SK-N-SH (cell line): ENCODE measurements around the gene GRM2.

ENCODE experiments used
- CHD2 ChIP-seq: fragments of 150-350 bp; IDR thresholded peaks from 2 replicates; pipeline ENCODE4 v1.6.1; 2018; ENCODE audit warnings: low read length; ENCODE audit not compliant: partially characterized antibody
- CTCF ChIP-seq: fragments of 200-600 bp; sonication (generic); IDR thresholded peaks from 2 replicates; pipeline ENCODE4 v1.6.1; 2017; ENCODE audit warnings: antibody characterized with exemption, mild to moderate bottlenecking, moderate library complexity
- EP300 ChIP-seq, 2 experiments: IDR thresholded peaks; 2 replicates each; pipeline versions ENCODE4 v1.4.0 to v1.6.1; 2012; ENCODE audit warnings: borderline replicate concordance in 1 of 2, low read depth in 1 of 2, low read length in 1 of 2
- GABPA ChIP-seq: IDR thresholded peaks from 2 replicates; pipeline ENCODE4 v1.4.0; 2012; ENCODE audit warnings: low read depth, mild to moderate bottlenecking
- JUND ChIP-seq: IDR thresholded peaks from 2 replicates; pipeline ENCODE4 v1.4.0; 2012
- POLR2AphosphoS5 ChIP-seq: IDR thresholded peaks from 2 replicates; pipeline ENCODE4 v1.6.1; 2012; ENCODE audit warnings: low read depth, low read length
- RAD21 ChIP-seq: IDR thresholded peaks from 2 replicates; pipeline ENCODE4 v1.6.1; 2012; ENCODE audit warnings: mild to moderate bottlenecking, low read length
- SMC3 ChIP-seq: IDR thresholded peaks from 2 replicates; pipeline ENCODE4 v1.6.1; 2012; ENCODE audit warnings: low read depth, low read length, improper control_type of control experiment
- TEAD4 ChIP-seq: IDR thresholded peaks from 2 replicates; pipeline ENCODE4 v1.4.0; 2012; ENCODE audit warnings: mild to moderate bottlenecking, borderline replicate concordance; ENCODE audit not compliant: insufficient read depth
- TF ChIP-seq, protein P1 (sequence below): IDR thresholded peaks from 2 replicates; pipeline ENCODE4; 2012
- TF ChIP-seq, protein P2 (sequence below): fragments of 150-350 bp; IDR thresholded peaks from 2 replicates; pipeline ENCODE4 v1.6.1; 2017; ENCODE audit warnings: antibody characterized with exemption, low read length, low read depth, borderline replicate concordance

- TF ChIP-seq CTCF (no peak), EP300 (IDR thresholded peaks at IDR 0.05; ENCODE audit: borderline replicate concordance in 1 of 2, low read depth in 1 of 2, low read length in 1 of 2) (no peak), CHD2 (no peak), POLR2AphosphoS5 (no peak), RAD21 (no peak), JUND (no peak), GABPA (no peak), TEAD4 (no peak), SMC3 (no peak)
- TF ChIP-seq, protein P1, sequence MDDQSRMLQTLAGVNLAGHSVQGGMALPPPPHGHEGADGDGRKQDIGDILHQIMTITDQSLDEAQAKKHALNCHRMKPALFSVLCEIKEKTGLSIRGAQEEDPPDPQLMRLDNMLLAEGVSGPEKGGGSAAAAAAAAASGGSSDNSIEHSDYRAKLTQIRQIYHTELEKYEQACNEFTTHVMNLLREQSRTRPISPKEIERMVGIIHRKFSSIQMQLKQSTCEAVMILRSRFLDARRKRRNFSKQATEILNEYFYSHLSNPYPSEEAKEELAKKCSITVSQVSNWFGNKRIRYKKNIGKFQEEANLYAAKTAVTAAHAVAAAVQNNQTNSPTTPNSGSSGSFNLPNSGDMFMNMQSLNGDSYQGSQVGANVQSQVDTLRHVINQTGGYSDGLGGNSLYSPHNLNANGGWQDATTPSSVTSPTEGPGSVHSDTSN = no peak
- TF ChIP-seq, protein P2, sequence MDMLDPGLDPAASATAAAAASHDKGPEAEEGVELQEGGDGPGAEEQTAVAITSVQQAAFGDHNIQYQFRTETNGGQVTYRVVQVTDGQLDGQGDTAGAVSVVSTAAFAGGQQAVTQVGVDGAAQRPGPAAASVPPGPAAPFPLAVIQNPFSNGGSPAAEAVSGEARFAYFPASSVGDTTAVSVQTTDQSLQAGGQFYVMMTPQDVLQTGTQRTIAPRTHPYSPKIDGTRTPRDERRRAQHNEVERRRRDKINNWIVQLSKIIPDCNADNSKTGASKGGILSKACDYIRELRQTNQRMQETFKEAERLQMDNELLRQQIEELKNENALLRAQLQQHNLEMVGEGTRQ = no peak
Measured at GRCh38 chr3:51708216-51708845, 1.5 kb downstream of the GRM2 start.
